HepG2 (cell line): ENCODE measurements around the gene TIMM23. TPM values are rescaled to one million over a fixed set of nuclear protein-coding genes. Genes with fewer than 3 reads are reported as not detected.

ENCODE experiments used
- ARID3A ChIP-seq: IDR thresholded peaks from 2 replicates; pipeline ENCODE4 v1.6.1; 2012; ENCODE audit warnings: low read depth, low read length, improper control_type of control experiment
- BORCS8-MEF2B ChIP-seq: sonication (generic); formaldehyde crosslinking; IDR thresholded peaks from 2 replicates; pipeline ENCODE4 v1.8.0; 2022; ENCODE audit warnings: mild to moderate bottlenecking, missing genetic modification reagents
- CREB3 ChIP-seq: sonication (generic); formaldehyde crosslinking; IDR thresholded peaks from 2 replicates; pipeline ENCODE4 v1.5.0; 2020; ENCODE audit warnings: missing genetic modification reagents
- DBP ChIP-seq: sonication (generic); formaldehyde crosslinking; IDR thresholded peaks from 2 replicates; pipeline ENCODE4 v1.4.0; 2020; ENCODE audit warnings: missing genetic modification reagents; ENCODE audit errors: not compliant biosample characterization
- GLMP ChIP-seq: sonication (generic); formaldehyde crosslinking; IDR thresholded peaks from 2 replicates; pipeline ENCODE4 v1.9.0; 2021; ENCODE audit warnings: missing genetic modification reagents, mild to moderate bottlenecking, borderline replicate concordance
- KDM5B ChIP-seq: sonication (generic); formaldehyde crosslinking; IDR thresholded peaks from 2 replicates; pipeline ENCODE4 v1.4.0; 2020; ENCODE audit warnings: missing genetic modification reagents, mild to moderate bottlenecking, borderline replicate concordance
- MAFF ChIP-seq: IDR thresholded peaks from 2 replicates; pipeline ENCODE4 v1.6.1; 2011; ENCODE audit warnings: low read depth, low read length, improper control_type of control experiment
- MXD1 ChIP-seq: sonication (generic); formaldehyde crosslinking; IDR thresholded peaks from 2 replicates; pipeline ENCODE4 v1.4.0; 2020; ENCODE audit warnings: mild to moderate bottlenecking, missing genetic modification reagents
- NBN ChIP-seq: fragments of 450-650 bp; conservative IDR thresholded peaks from 2 replicates; pipeline ENCODE4 v1.6.1; 2017
- RBM22 ChIP-seq: fragments of 200-400 bp; formaldehyde crosslinking; optimal IDR thresholded peaks from 2 replicates; pipeline ENCODE3; 2017; ENCODE audit warnings: mild to moderate bottlenecking, low read length, moderate library complexity
- SMYD3 ChIP-seq: sonication (generic); formaldehyde crosslinking; IDR thresholded peaks from 2 replicates; pipeline ENCODE4 v1.8.1; 2023; ENCODE audit warnings: mild to moderate bottlenecking, missing genetic modification reagents
- TFE3 ChIP-seq: IDR thresholded peaks from 2 replicates; pipeline ENCODE4 v1.6.1; 2016
- ZBTB39 ChIP-seq: sonication (generic); formaldehyde crosslinking; IDR thresholded peaks from 2 replicates; pipeline ENCODE4 v1.5.0; 2020; ENCODE audit warnings: missing genetic modification reagents
- ZBTB7A ChIP-seq: sonication (generic); formaldehyde crosslinking; IDR thresholded peaks from 2 replicates; pipeline ENCODE4 v1.8.0; 2022; ENCODE audit warnings: mild to moderate bottlenecking, missing genetic modification reagents
- ZFAT ChIP-seq: sonication (generic); formaldehyde crosslinking; conservative IDR thresholded peaks from 2 replicates; pipeline ENCODE4 v1.8.1; 2023; ENCODE audit warnings: missing genetic modification reagents, inconsistent platforms
- ZNF30 ChIP-seq: sonication (generic); formaldehyde crosslinking; IDR thresholded peaks from 2 replicates; pipeline ENCODE4 v1.5.0; 2020; ENCODE audit warnings: mild to moderate bottlenecking, missing genetic modification reagents
- ZNF331 ChIP-seq: sonication (generic); formaldehyde crosslinking; IDR thresholded peaks from 2 replicates; pipeline ENCODE4 v1.4.0; 2020; ENCODE audit warnings: missing genetic modification reagents
- ZNF496 ChIP-seq: sonication (generic); formaldehyde crosslinking; IDR thresholded peaks from 2 replicates; pipeline ENCODE4 v1.8.1; 2023; ENCODE audit warnings: mild to moderate bottlenecking, moderate library complexity, missing genetic modification reagents; ENCODE audit not compliant: insufficient replicate concordance
- ZNF709 ChIP-seq: sonication (generic); formaldehyde crosslinking; IDR thresholded peaks from 2 replicates; pipeline ENCODE4 v1.5.0; 2020; ENCODE audit warnings: mild to moderate bottlenecking, missing genetic modification reagents
- ZNF788 ChIP-seq: sonication (generic); formaldehyde crosslinking; IDR thresholded peaks from 2 replicates; pipeline ENCODE4 v1.5.0; 2020; ENCODE audit warnings: mild to moderate bottlenecking, missing genetic modification reagents, borderline replicate concordance
- ZSCAN9 ChIP-seq: IDR thresholded peaks from 2 replicates; pipeline ENCODE4 v1.6.1; 2016; ENCODE audit warnings: borderline replicate concordance
- polyA plus RNA-seq, 8 experiments: library from polyadenylated mRNA; depleted of rRNA in 3 of 8; stranded (reverse) in 7 of 8; unstranded in 1 of 8; fragments of >200 nt; fragmentation: Illumina TruSeq in 4 of 8; extraction: Trizol in 4 of 8; gene quantifications; 2 replicates each; pipeline versions ENCODE4 v1.2.1 to v1.2.3, GENCODE V29; 2011 to 2016; ENCODE audit warnings: low read depth in 4 of 8, missing spikeins in 1 of 8, mixed read lengths in 1 of 8; ENCODE audit not compliant: insufficient read depth in 1 of 8
- total RNA-seq, 5 experiments: library from RNA; depleted of rRNA; stranded (reverse); fragments of >200 nt; fragmentation: Illumina TruSeq; extraction: Trizol; gene quantifications; 2 replicates each; pipeline ENCODE4 v1.2.3, GENCODE V29; 2016; ENCODE audit warnings: low read depth in 1 of 5

Gene TIMM23
- total and polyA plus RNA-seq, 2 of the 13 experiments (the other 11 are each of a cell fraction or from before 2014, with no cell fraction given): 80.2 to 98.6 TPM

- TF ChIP-seq TFE3 (peak; percentile 71), ZNF30 (CRISPR knock-in tag) (no peak), ZBTB39 (CRISPR knock-in tag) (no peak), KDM5B (CRISPR knock-in tag) (no peak), BORCS8-MEF2B (CRISPR knock-in tag) (0 out of 2 replicates have a peak, but pooled peaks have one; percentile 22), ZNF788 (CRISPR knock-in tag) (peak; percentile 74; the same call in 1 of the 2 replicates), GLMP (no peak), ARID3A (no peak), MAFF (no peak), ZNF709 (CRISPR knock-in tag) (peak; percentile 72; the same call in 1 of the 2 replicates), ZNF496 (CRISPR knock-in tag) (no peak), ZNF331 (CRISPR knock-in tag) (peak; percentile 76; the same call in 1 of the 2 replicates), MXD1 (no peak), ZFAT (CRISPR knock-in tag) (no peak), ZBTB7A (no peak; the same call in 1 of the 2 replicates), NBN (no peak), SMYD3 (CRISPR knock-in tag) (peak; percentile 78; the same call in 1 of the 2 replicates), ZSCAN9 (peak; percentile 70; the same call in 1 of the 2 replicates), CREB3 (CRISPR knock-in tag) (no peak), RBM22 (no peak), DBP (CRISPR knock-in tag) (no peak)
Measured at GRCh38 chr10:46052057-46052790, 79.9 kb downstream of the TIMM23 start (continued).
